DND-41 (cell line): ENCODE data around the gene AMZ2.
A peak's percentile ranks its signal among the peaks of the same experiment; 100 is the strongest.

ENCODE experiments used
- ATAC-seq: fragments of 200-7000 bp; cut with Tn5 transposase; 3 replicates; pipeline ENCODE4 v1.9.1; 2021; ENCODE audit warnings: low read depth; ENCODE audit not compliant: insufficient read depth
- DNase-seq: peaks from one replicate; pipeline ENCODE4 v3.0.0-alpha.2; 2020
- H2AFZ ChIP-seq: 2 replicates; pipeline ENCODE4 v1.6.0; 2012; ENCODE audit warnings: low read depth, low read length
- H3K27ac ChIP-seq: 2 replicates; pipeline ENCODE4 v1.5.1; 2012; ENCODE audit warnings: low read length, inconsistent platforms
- H3K27me3 ChIP-seq: fragments of 200-600 bp; sonication (generic); 2 replicates; pipeline ENCODE4 v1.6.0; 2012; ENCODE audit warnings: low read length, mild to moderate bottlenecking, inconsistent platforms; ENCODE audit not compliant: insufficient read depth, poor library complexity
- H3K36me3 ChIP-seq: 2 replicates; pipeline ENCODE4 v1.5.1; 2012; ENCODE audit warnings: low read length, inconsistent platforms; ENCODE audit not compliant: insufficient read depth
- H3K4me1 ChIP-seq: 2 replicates; pipeline ENCODE4 v1.5.1; 2012; ENCODE audit warnings: mild to moderate bottlenecking, low read length; ENCODE audit not compliant: insufficient read depth
- H3K4me2 ChIP-seq: 2 replicates; pipeline ENCODE4 v1.6.0; 2012; ENCODE audit warnings: mild to moderate bottlenecking, moderate library complexity, low read length, inconsistent platforms; ENCODE audit not compliant: insufficient read depth
- H3K4me3 ChIP-seq, 2 experiments: fragments of 200-600 bp in 1 of 2; shearing (Covaris generic) in 1 of 2; 2 replicates each; pipeline ENCODE4 v1.5.1; 2012 to 2016; ENCODE audit warnings: inconsistent platforms in 2 of 2, low read length in 2 of 2, mild to moderate bottlenecking in 2 of 2, low read depth in 1 of 2, moderate library complexity in 1 of 2
- H3K79me2 ChIP-seq: 2 replicates; pipeline ENCODE4 v1.6.0; 2012; ENCODE audit warnings: low read length, inconsistent platforms; ENCODE audit not compliant: insufficient read depth
- H3K9ac ChIP-seq: 2 replicates; pipeline ENCODE4 v1.6.0; 2012; ENCODE audit warnings: low read depth, mild to moderate bottlenecking, inconsistent platforms, low read length, moderate library complexity
- H3K9me3 ChIP-seq: 2 replicates; pipeline ENCODE4 v1.5.1; 2012; ENCODE audit warnings: low read length, moderate library complexity, mild to moderate bottlenecking, inconsistent platforms; ENCODE audit not compliant: insufficient read depth, severe bottlenecking
- H4K20me1 ChIP-seq: 2 replicates; pipeline ENCODE4 v1.6.0; 2012; ENCODE audit warnings: low read length; ENCODE audit not compliant: insufficient read depth
- CTCF ChIP-seq: IDR thresholded peaks from 2 replicates; pipeline ENCODE4 v1.5.1; 2012; ENCODE audit warnings: borderline replicate concordance, low read length, moderate library complexity, mild to moderate bottlenecking; ENCODE audit not compliant: poor library complexity, severe bottlenecking; ENCODE audit errors: extremely low read depth
- EZH2 ChIP-seq: IDR thresholded peaks from 3 replicates; pipeline ENCODE4 v1.6.1; 2012; ENCODE audit warnings: borderline replicate concordance, low read depth, mild to moderate bottlenecking, moderate library complexity, low read length, inconsistent platforms; ENCODE audit not compliant: severe bottlenecking

AMZ2 gene

GRCh38 chr17:68289936-68290267, 42.1 kb downstream of the AMZ2 start:
- Histone ChIP-seq H3K79me2 (peaks cover 48% of the 10 kb centered on the region), H3K36me3 (no peaks in the 10 kb centered on the region), H2AFZ (peak overlapping the region; percentile 66; the same call in 1 of the 2 replicates), H3K9ac (peak overlapping the region; percentile 89), H3K27ac (peak overlapping the region; percentile 93), H3K4me3 (peak overlapping the region; percentile 49 to 67; a peak in 3 of 4 replicates), H3K9me3 (no peaks in the 10 kb centered on the region), H3K4me1 (peaks cover 51% of the 10 kb centered on the region), H3K4me2 (peak overlapping the region; percentile 81), H4K20me1 (no peaks in the 10 kb centered on the region), H3K27me3 (no peaks in the 10 kb centered on the region)
- TF ChIP-seq EZH2 (no peak), CTCF (no peak)
- ATAC-seq (no peak; the same call in 2 of the 3 replicates), DNase-seq (no peak)

- Histone ChIP-seq H3K27ac (peak overlapping the region; percentile 93), H3K79me2 (peaks cover 50% of the 10 kb centered on the region), H3K27me3 (no peaks in the 10 kb centered on the region), H4K20me1 (no peaks in the 10 kb centered on the region), H2AFZ (peak overlapping the region; percentile 66), H3K4me2 (peak overlapping the region; percentile 81), H3K9me3 (no peaks in the 10 kb centered on the region), H3K36me3 (no peaks in the 10 kb centered on the region), H3K4me3 (peak overlapping the region; percentile 49 to 67), H3K9ac (peak overlapping the region; percentile 89), H3K4me1 (peaks cover 56% of the 10 kb centered on the region)
- TF ChIP-seq CTCF = no peak
- no peak for TF ChIP-seq EZH2
- ATAC-seq (peak; percentile 37), DNase-seq (peak; percentile 87)
Observed at GRCh38 chr17:68290268-68290954, 42.6 kb downstream of the AMZ2 start.

GRCh38 chr17:68290955-68291835, 43.4 kb downstream of the AMZ2 start, which contains the start of the genes ARSG and SLC16A6:
TSS of gene ARSG (plus strand) at chr17:68291495. CDS start at chr17:68307494, 15,999 bp downstream.
TSS of gene SLC16A6 (minus strand) at chr17:68291127. CDS start at chr17:68278320, 12,807 bp downstream.
- Histone ChIP-seq H3K36me3 (no peaks in the 10 kb centered on the region), H3K4me3 (peak within 1 kb of the TSS; percentile 49 to 67), H4K20me1 (no peaks in the 10 kb centered on the region), H2AFZ (peak within 1 kb of the TSS; percentile 83), H3K27me3 (no peaks in the 10 kb centered on the region), H3K27ac (peak within 1 kb of the TSS; percentile 93), H3K9ac (peak within 1 kb of the TSS; percentile 89), H3K4me2 (peak within 1 kb of the TSS; percentile 81), H3K79me2 (peaks cover 50% of the 10 kb centered on the region), H3K4me1 (peaks cover 61% of the 10 kb centered on the region), H3K9me3 (no peaks in the 10 kb centered on the region)
- ATAC-seq (peak; percentile 54), DNase-seq (peak; percentile 88)
- TF ChIP-seq CTCF (no peak), EZH2 (no peak)
